Skeletal muscle satellite cell (primary cell): Measurements from ENCODE around the gene LRP1B.
"Not testable (repeated sequence)": the region's sequence is repeated elsewhere in the genome, so short reads cannot be mapped to it uniquely, and the experiment has no call there.

ENCODE experiments used
- H3K27me3 ChIP-seq: 2 replicates; pipeline ENCODE4 v1.7.0; 2013; ENCODE audit warnings: low read length; ENCODE audit not compliant: control insufficient read depth, insufficient read depth
- H3K36me3 ChIP-seq: 2 replicates; pipeline ENCODE4 v1.7.0; 2013; ENCODE audit warnings: mild to moderate bottlenecking, control low read depth, low read length; ENCODE audit not compliant: insufficient read depth
- H3K4me1 ChIP-seq: 2 replicates; pipeline ENCODE4 v1.7.0; 2013; ENCODE audit warnings: low read length; ENCODE audit not compliant: control insufficient read depth, insufficient read depth
- H3K4me2 ChIP-seq: 2 replicates; pipeline ENCODE4 v1.7.0; 2013; ENCODE audit warnings: mild to moderate bottlenecking, low read length
- H3K4me3 ChIP-seq: 2 replicates; pipeline ENCODE4 v1.7.0; 2013; ENCODE audit warnings: low read length
- H3K9ac ChIP-seq: 2 replicates; pipeline ENCODE4 v1.7.0; 2013; ENCODE audit warnings: mild to moderate bottlenecking, low read depth, low read length, moderate library complexity
- H3K9me3 ChIP-seq: replicated peaks from 2 replicates; pipeline ENCODE4 v1.7.0; 2013; ENCODE audit warnings: mild to moderate bottlenecking, control low read depth, low read length

Gene LRP1B

DNA sequence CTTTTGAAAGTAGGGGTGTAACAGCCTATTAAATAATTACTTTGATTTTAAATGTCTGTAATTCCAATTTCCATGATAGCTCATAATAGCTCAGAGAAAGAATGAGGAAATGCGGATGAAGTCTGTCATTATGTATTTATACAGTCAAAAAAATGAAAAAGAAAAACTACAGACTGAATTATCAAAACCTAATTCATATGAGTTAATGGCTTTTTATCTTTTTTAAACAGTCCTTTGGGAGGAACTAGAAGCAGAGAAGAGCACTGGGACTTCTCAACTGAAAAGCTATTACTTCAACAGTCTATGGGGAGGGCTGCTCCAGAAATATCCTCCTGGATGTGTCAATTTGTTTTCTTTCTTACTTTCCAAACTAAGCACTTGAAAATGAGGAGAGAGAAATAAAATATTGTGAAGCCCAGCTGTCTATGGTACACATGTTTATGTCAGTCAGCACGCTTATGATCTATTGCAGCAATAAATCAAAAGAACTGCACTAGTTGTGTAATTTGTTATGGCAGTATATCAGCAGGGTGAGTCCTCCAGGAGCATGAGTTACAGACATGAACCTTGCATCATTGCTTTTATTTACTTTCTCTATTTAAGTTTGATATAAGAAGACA, 1550.2 kb downstream of the LRP1B start:
- Histone ChIP-seq H3K9me3 (no peaks in the 10 kb centered on the region), H3K9ac (no peak overlapping the region), H3K4me3 (no peak overlapping the region), H3K36me3 (no peaks in the 10 kb centered on the region), H3K4me2 (no peak overlapping the region), H3K27me3 (no peaks in the 10 kb centered on the region), H3K4me1 (no peaks in the 10 kb centered on the region)

DNA sequence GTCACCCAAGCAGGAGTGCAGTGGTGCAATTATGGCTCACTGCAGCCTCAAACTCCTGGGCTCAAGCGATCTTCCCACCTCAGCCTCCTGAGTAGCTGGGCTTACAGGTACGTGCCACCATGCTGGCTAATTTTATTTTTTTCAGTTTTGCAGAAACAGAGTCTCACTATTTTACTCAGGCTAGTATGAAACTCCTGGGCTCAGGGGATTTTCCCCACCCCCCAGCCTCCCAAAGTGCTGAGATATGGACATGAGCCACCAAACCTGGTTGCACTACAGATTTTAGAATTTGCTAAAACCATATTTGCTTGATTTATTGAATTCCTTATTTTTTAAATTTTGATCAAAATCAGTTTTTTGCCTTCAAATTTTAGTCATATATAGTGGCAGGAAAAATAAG, 1553.4 kb downstream of the LRP1B start:
- Histone ChIP-seq H3K9ac (no peak overlapping the region), H3K4me2 (no peak overlapping the region), H3K9me3 (no peaks in the 10 kb centered on the region), H3K4me3 (no peak overlapping the region), H3K4me1 (no peaks in the 10 kb centered on the region), H3K36me3 (no peaks in the 10 kb centered on the region), H3K27me3 (no peaks in the 10 kb centered on the region)

DNA sequence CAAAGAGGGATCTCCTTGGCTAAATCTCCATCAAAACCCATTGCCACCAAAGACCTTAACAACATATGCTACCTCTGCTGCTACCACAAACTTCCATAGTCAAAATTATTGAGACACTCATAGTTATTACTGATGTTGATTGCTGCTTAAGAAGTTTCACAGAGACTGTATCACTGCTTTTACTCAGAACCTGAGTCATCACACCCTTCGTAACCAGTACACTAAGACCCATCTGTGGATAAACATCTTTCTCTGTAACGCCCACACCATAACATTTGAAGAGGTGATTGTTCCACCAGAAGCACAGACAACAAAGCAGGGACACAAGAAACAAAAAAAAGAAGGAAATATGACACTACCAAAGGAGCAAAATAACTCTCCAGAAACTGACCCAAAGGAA, 1563.1 kb downstream of the LRP1B start:
- H3K36me3 ChIP-seq = no peaks in the 10 kb centered on the region
- no peak overlapping the region for H3K4me3 ChIP-seq
- H3K4me1 ChIP-seq = peaks cover 3% of the 10 kb centered on the region
- H3K27me3 ChIP-seq = no peaks in the 10 kb centered on the region
- H3K9ac ChIP-seq = no peak overlapping the region
- no peaks in the 10 kb centered on the region for H3K9me3 ChIP-seq
- H3K4me2 ChIP-seq = no peak overlapping the region

DNA sequence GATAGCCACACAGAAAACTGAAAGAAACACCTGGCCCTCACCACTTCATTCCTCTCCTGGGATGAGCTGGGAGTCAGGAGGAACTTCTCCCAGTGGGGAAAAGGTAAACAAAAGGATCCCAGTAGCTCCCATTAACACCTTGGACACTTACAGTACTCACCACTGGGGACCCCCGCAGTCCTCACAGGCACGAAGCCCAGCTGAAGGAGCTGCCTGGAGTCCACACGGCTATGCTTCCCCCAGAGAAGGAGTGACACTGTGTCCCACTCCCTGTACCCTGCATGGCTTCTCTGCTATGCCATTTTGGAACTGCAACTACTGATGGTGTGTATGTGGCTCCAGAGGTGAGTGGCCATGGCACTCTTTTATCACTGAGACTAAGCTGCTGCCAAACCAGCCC, 1565.1 kb downstream of the LRP1B start:
- no peak overlapping the region for H3K9ac ChIP-seq
- no peaks in the 10 kb centered on the region for H3K36me3 ChIP-seq
- peaks cover 3% of the 10 kb centered on the region for H3K4me1 ChIP-seq
- no peaks in the 10 kb centered on the region for H3K9me3 ChIP-seq
- H3K4me3 ChIP-seq = no peak overlapping the region
- H3K4me2 ChIP-seq = no peak overlapping the region
- H3K27me3 ChIP-seq = no peaks in the 10 kb centered on the region

DNA sequence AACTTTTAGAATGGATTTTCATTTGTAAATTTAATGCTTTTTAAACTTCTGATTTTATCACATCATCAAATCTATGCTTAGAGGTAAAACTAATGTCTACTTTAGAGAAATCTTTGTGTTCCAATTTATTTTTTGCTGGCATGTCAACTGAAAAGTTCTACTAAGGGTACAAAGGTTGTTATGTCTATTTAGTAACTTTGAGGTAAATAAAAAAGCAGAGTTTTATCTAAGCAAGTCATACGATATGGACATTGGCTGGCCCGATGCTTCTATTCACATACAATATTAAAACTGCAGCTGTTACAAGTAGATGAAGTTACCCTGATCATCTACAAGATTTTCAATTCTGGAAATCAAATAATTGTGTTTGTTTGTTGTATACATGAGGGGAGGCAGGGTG, 1575.1 kb downstream of the LRP1B start:
- Histone ChIP-seq H3K27me3 (no peaks in the 10 kb centered on the region), H3K9ac (no peak overlapping the region), H3K4me3 (no peak overlapping the region), H3K36me3 (no peaks in the 10 kb centered on the region), H3K9me3 (no peaks in the 10 kb centered on the region), H3K4me2 (no peak overlapping the region), H3K4me1 (no peaks in the 10 kb centered on the region)

DNA sequence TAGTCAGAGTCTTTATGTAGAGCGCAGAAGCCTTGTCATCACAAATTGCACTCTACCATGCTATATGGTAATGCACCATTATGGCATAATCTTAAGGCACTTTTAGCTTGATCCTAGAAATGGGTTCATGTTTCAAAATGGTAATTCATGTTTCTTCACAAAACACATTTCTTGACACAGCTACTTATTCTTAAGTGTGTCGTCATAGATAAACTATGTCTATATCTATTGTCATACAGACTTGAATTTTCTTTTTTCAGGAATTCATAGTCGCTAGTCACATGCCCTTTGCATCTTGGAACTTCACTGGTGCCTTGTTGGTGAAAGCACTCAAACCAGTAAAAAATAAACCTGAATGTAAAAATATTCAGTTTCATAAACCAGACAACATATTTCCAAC, 1578.2 kb downstream of the LRP1B start:
- Histone ChIP-seq H3K4me1 (no peaks in the 10 kb centered on the region), H3K4me3 (no peak overlapping the region), H3K36me3 (no peaks in the 10 kb centered on the region), H3K9ac (no peak overlapping the region), H3K27me3 (no peaks in the 10 kb centered on the region), H3K4me2 (no peak overlapping the region), H3K9me3 (no peaks in the 10 kb centered on the region)

DNA sequence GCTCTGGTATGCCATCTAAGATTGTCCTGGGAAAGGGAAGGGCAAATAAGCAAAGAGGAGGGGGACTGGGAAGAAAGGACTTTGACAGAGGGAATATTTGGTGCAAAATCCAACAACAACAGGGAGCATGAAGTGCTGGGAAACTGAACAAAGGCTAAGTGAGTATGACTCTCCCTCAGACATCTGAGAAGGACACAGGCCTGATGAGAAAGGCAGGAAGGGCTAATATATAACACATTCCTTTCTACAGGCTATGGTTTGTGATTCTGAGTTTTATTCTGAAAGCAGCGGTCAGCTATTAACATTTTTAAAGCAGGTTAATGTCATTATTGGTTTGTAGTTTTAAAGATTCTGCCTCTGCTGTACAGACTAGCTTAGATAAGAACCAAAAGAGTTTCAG, 1579.5 kb downstream of the LRP1B start:
- Histone ChIP-seq H3K27me3 (no peaks in the 10 kb centered on the region), H3K4me3 (no peak overlapping the region), H3K36me3 (no peaks in the 10 kb centered on the region), H3K9me3 (no peaks in the 10 kb centered on the region), H3K4me2 (no peak overlapping the region), H3K9ac (no peak overlapping the region), H3K4me1 (no peaks in the 10 kb centered on the region)

DNA sequence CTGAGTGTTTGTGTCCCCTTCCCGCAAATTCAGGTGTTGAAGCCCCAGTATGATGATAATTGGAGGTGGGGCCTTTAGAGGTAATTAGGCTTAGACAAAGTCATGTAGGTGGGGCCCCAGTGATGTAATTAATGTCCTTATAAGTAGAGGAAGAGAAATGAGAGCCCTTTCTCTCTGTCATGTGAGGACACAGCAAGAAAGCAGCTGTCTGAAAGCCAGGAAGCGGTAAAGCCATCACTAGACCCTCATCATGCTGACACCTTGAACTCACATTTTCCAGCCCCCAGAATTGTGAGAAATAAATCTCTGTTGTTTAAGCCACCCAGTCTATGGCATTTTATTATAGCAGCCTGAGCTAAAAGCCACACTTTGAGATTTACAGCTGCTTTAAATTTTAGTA, 1580.0 kb downstream of the LRP1B start:
- H3K4me3 ChIP-seq = no peak overlapping the region
- no peak overlapping the region for H3K9ac ChIP-seq
- H3K4me2 ChIP-seq = no peak overlapping the region
- H3K36me3 ChIP-seq = no peaks in the 10 kb centered on the region
- H3K9me3 ChIP-seq = no peaks in the 10 kb centered on the region
- no peaks in the 10 kb centered on the region for H3K4me1 ChIP-seq
- H3K27me3 ChIP-seq = no peaks in the 10 kb centered on the region

DNA sequence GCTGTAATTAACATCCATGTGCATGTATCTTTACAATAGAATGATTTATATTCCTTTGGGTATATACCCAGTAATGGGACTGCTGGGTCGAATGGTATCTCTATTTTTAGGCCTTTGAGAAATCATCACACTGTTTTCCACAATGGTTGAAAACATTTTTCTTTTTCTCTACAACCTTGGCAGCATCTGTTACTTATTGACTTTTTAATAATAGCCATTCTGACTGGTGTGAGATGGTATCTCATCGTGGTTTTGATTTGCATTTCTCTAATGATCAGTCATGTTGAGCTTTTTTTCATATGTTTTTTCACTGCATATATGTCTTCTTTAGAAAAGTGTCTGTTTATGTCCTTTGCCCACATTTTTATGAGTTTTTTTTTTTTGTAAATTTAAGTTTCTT, 1586.0 kb downstream of the LRP1B start:
- not testable (repeated sequence) for H3K9ac ChIP-seq, H3K27me3 ChIP-seq, H3K4me2 ChIP-seq, H3K36me3 ChIP-seq, H3K4me1 ChIP-seq, H3K4me3 ChIP-seq, H3K9me3 ChIP-seq

DNA sequence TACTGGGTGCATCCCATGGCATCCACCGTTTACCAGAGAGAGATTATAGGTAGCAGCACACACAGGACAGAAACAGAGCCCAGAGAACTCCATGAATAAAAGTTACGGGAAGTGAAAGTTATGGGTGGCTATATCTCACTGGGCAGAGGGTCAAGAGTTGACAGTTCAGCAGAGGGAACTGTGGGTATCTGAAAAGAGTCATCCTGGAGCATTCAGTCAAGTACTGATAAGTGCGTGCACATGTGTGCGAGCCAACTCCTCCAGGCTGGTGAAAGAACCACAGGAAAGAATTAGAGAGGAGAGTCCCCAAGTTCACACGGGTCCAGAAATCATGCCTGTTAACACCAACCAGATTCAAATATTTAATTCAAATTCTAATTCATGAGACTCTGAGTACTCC, 1588.2 kb downstream of the LRP1B start:
- Histone ChIP-seq H3K4me3 (no peak overlapping the region), H3K9me3 (no peaks in the 10 kb centered on the region), H3K4me2 (no peak overlapping the region), H3K36me3 (no peaks in the 10 kb centered on the region), H3K27me3 (no peaks in the 10 kb centered on the region), H3K9ac (no peak overlapping the region), H3K4me1 (no peaks in the 10 kb centered on the region)

DNA sequence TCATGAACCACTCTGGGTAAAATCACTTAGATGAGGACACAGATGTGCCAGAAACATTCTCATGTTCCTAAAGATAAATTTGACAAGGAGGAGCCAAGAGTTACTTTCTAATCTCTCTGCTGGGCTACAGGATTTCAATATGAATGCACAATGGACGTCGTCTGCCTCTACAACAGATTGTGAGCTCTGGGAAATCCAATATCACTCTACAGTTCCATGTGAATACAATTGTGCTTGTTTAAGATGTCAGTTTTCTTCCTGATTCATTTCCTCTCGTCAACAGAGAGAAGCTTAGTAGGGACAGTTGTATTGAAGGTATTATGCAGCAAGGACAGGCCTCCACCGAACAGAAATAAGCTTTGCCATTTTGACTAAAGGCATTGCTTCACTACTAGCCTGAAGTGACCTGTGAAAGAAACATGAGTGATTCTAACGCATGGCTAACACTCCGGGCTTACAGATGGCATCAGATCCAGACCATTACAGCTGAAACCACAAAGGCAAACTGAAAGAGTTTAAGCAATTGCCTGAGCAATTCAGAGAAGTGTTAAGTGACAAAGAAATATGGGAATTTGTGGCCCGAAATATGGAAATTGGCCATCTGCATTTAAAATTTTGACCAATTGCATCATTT, 1591.5 kb downstream of the LRP1B start:
- Histone ChIP-seq H3K27me3 (no peaks in the 10 kb centered on the region), H3K9ac (no peak overlapping the region), H3K4me2 (no peak overlapping the region), H3K36me3 (no peaks in the 10 kb centered on the region), H3K4me1 (no peaks in the 10 kb centered on the region), H3K9me3 (no peaks in the 10 kb centered on the region), H3K4me3 (no peak overlapping the region)

DNA sequence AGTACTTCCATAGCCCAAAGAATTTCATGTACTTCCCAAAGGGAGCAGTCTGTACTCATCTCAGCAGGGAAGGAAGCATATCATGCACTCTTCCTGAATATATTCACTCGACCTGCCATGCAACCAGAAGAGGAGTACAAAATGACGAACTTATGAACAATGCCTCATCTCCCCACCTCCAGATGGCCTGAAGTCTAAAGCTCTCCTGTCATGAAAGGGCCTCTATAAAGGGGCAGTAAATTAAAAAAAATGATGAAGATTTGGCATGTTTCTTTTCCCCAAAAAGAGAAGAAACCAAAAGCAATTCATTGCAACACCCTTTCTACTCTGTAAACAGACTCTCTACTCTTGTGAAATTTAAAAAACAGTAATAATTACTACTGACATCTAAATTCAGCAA, 1601.1 kb downstream of the LRP1B start:
- H3K4me2 ChIP-seq = no peak overlapping the region
- H3K4me1 ChIP-seq = no peaks in the 10 kb centered on the region
- no peaks in the 10 kb centered on the region for H3K9me3 ChIP-seq
- no peaks in the 10 kb centered on the region for H3K27me3 ChIP-seq
- H3K4me3 ChIP-seq = no peak overlapping the region
- H3K9ac ChIP-seq = no peak overlapping the region
- no peaks in the 10 kb centered on the region for H3K36me3 ChIP-seq
